Measurements from ENCODE around the gene INO80C.

INO80C gene

GRCh38 chr18:35533916-35534405 lies 36.2 kb upstream of the INO80C start:
- Histone ChIP-seq H2AFZ (ENCODE audit: low read depth, low read length) (no peak overlapping the region), H3K4me3 (ENCODE audit: low read length) (no peak overlapping the region), H3K27me3 (ENCODE audit: low read depth, low read length) (no peaks in the 10 kb centered on the region), H3K79me2 (ENCODE audit: low read length) (no peaks in the 10 kb centered on the region), H3K27ac (ENCODE audit: low read length) (no peak overlapping the region), H3K9me3 (ENCODE audit: insufficient read depth, low read length) (no peaks in the 10 kb centered on the region), H3K4me2 (ENCODE audit: low read length) (no peak overlapping the region), H3K4me1 (ENCODE audit: low read length) (0 out of 2 replicates have a peak, but pooled peaks cover 2% of the 10 kb centered on the region), H4K20me1 (ENCODE audit: insufficient read depth, low read length) (no peaks in the 10 kb centered on the region), H3K9ac (ENCODE audit: low read length) (no peak overlapping the region), H3K36me3 (replicated peaks; ENCODE audit: low read depth, low read length) (no peaks in the 10 kb centered on the region)
- TF ChIP-seq CTCF (IDR thresholded peaks at IDR 0.05; ENCODE audit: low read depth, low read length) (no peak), EZH2phosphoT487 (IDR thresholded peaks at IDR 0.05; ENCODE audit: low read depth) (no peak)

- Histone ChIP-seq H3K27ac (ENCODE audit: low read length) (no peak overlapping the region), H3K4me3 (ENCODE audit: low read length) (no peak overlapping the region), H3K9me3 (ENCODE audit: insufficient read depth, low read length) (no peaks in the 10 kb centered on the region), H3K79me2 (ENCODE audit: low read length) (no peaks in the 10 kb centered on the region), H4K20me1 (ENCODE audit: insufficient read depth, low read length) (no peaks in the 10 kb centered on the region), H3K9ac (ENCODE audit: low read length) (no peak overlapping the region), H3K4me1 (ENCODE audit: low read length) (no peaks in the 10 kb centered on the region), H3K27me3 (ENCODE audit: low read depth, low read length) (no peaks in the 10 kb centered on the region), H3K4me2 (ENCODE audit: low read length) (no peak overlapping the region), H3K36me3 (replicated peaks; ENCODE audit: low read depth, low read length) (no peaks in the 10 kb centered on the region), H2AFZ (ENCODE audit: low read depth, low read length) (no peak overlapping the region)
- no peak for TF ChIP-seq EZH2phosphoT487 (IDR thresholded peaks at IDR 0.05; ENCODE audit: low read depth)
- no peak for TF ChIP-seq CTCF (IDR thresholded peaks at IDR 0.05; ENCODE audit: low read depth, low read length)
Observed at GRCh38 chr18:35528749-35529274, 31.1 kb upstream of the INO80C start.

- Histone ChIP-seq H3K27me3 (ENCODE audit: low read depth, low read length) (no peaks in the 10 kb centered on the region), H3K4me3 (ENCODE audit: low read length) (no peak overlapping the region), H3K4me1 (ENCODE audit: low read length) (no peaks in the 10 kb centered on the region), H4K20me1 (ENCODE audit: insufficient read depth, low read length) (no peaks in the 10 kb centered on the region), H3K4me2 (ENCODE audit: low read length) (no peak overlapping the region), H2AFZ (ENCODE audit: low read depth, low read length) (no peak overlapping the region), H3K27ac (ENCODE audit: low read length) (no peak overlapping the region), H3K9ac (ENCODE audit: low read length) (no peak overlapping the region), H3K9me3 (ENCODE audit: insufficient read depth, low read length) (no peaks in the 10 kb centered on the region), H3K36me3 (replicated peaks; ENCODE audit: low read depth, low read length) (no peaks in the 10 kb centered on the region), H3K79me2 (ENCODE audit: low read length) (no peaks in the 10 kb centered on the region)
- no peak for TF ChIP-seq EZH2phosphoT487 (IDR thresholded peaks at IDR 0.05; ENCODE audit: low read depth)
- TF ChIP-seq CTCF (IDR thresholded peaks at IDR 0.05; ENCODE audit: low read depth, low read length), result no peak
Observed at GRCh38 chr18:35526495-35527059, 28.8 kb upstream of the INO80C start.

GRCh38 chr18:35525795-35526494 lies 28.2 kb upstream of the INO80C start:
- H3K27me3 ChIP-seq (ENCODE audit: low read depth, low read length), result no peaks in the 10 kb centered on the region
- TF ChIP-seq EZH2phosphoT487 (IDR thresholded peaks at IDR 0.05; ENCODE audit: low read depth), result no peak
- H2AFZ ChIP-seq (ENCODE audit: low read depth, low read length), result no peak overlapping the region
- no peak overlapping the region for H3K27ac ChIP-seq (ENCODE audit: low read length)
- no peaks in the 10 kb centered on the region for H4K20me1 ChIP-seq (ENCODE audit: insufficient read depth, low read length)
- no peaks in the 10 kb centered on the region for H3K9me3 ChIP-seq (ENCODE audit: insufficient read depth, low read length)
- no peaks in the 10 kb centered on the region for H3K79me2 ChIP-seq (ENCODE audit: low read length)
- no peaks in the 10 kb centered on the region for H3K4me1 ChIP-seq (ENCODE audit: low read length)
- H3K4me3 ChIP-seq (ENCODE audit: low read length), result no peak overlapping the region
- H3K4me2 ChIP-seq (ENCODE audit: low read length), result no peak overlapping the region
- H3K9ac ChIP-seq (ENCODE audit: low read length), result no peak overlapping the region
- no peaks in the 10 kb centered on the region for H3K36me3 ChIP-seq (replicated peaks; ENCODE audit: low read depth, low read length)
